ENCODE results near the gene GIPC1. TPM values are rescaled to one million over a fixed set of nuclear protein-coding genes. Genes with fewer than 3 reads are reported as not detected.

Gene GIPC1
- polyA plus RNA-seq, 1 of the 3 experiments (the other 2 are of a cell fraction) = 144 TPM

DNA sequence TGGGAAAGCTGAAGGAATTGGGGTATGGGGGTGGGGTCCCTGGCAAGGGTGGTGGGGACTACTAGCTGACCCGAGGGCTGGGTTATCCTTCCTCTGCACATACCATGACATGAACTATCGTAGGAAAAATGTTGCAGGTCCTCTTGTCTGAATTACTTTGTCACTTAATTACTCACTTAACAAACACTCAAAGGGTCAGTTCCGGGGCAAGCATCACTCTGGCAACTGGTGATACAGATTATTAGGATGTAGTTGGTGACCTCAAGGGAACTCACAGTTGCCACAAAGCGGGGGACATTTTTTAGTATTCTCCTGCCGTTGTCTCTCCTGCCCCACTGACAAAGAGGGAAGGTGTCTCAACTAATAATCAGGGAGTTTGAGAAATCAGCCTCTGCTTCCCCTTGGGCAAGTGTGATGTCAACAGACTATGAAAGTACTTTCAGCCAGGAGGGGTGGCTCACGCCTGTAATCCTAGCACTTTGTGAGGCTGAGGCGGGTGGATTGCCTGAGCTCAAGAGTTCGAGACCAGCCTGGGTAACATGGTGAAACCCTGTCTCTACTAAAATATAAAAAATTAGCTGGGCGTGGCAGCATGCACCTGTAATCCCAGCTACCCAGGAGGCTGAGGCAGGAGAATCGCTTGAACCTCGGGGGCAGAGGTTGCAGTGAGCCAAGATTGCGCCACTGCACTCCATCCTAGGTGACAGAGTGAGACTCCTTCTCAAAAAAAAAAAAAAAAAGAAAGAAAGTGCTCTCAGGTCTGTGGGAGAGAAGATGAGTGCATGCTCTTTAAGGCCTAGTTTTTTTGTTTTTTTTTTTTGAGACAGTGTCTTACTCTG lies 12.0 kb upstream of the GIPC1 start:
- Histone ChIP-seq H3K36me3 (replicated peaks in 1 of 2; ENCODE audit: control insufficient read depth in 1 of 2, insufficient read depth in 2 of 2, low read length in 1 of 2) (no peaks in the 10 kb centered on the region), H3F3A (replicated peaks; ENCODE audit: insufficient read depth) (peaks cover 49% of the 10 kb centered on the region), H3K4me1 (ENCODE audit: control insufficient read depth in 1 of 2, insufficient read depth in 2 of 2, low read depth in 1 of 2, low read length in 1 of 2) (0 out of 4 replicates have a peak, but pooled peaks cover 0 to 3% of the 10 kb centered on the region in 2 experiments), H3K9me3 (no peaks in the 10 kb centered on the region), H2AFZ (ENCODE audit: low read depth) (no peak overlapping the region), H3K27me3 (ENCODE audit: insufficient read depth) (no peaks in the 10 kb centered on the region), H3K4me2 (no peak overlapping the region), H3K9me2 (no peaks in the 10 kb centered on the region), H3K79me2 (ENCODE audit: insufficient read depth) (no peaks in the 10 kb centered on the region), H4K20me1 (ENCODE audit: insufficient read depth) (no peaks in the 10 kb centered on the region), H3K27ac (ENCODE audit: low read depth in 2 of 2, low read length in 1 of 2) (peak overlapping the region in 1 of 2 experiments; percentile 80; a peak in 2 of 4 replicates), H3K4me3 (ENCODE audit: low read depth in 2 of 2, low read length in 1 of 2) (no peak overlapping the region), H3K9ac (peak overlapping the region; percentile 12; the same call in 1 of the 2 replicates)
- 55% methylated on average over 10 of the region's 12 CpGs for WGBS (ENCODE audit: low lambda C conversion rate)
- CTCF ChIA-PET = interaction anchor here (1.2 to 4.3 kb wide), 2 partner anchors 9 kb away, joined by 3 to 30 read pairs; partner anchors contain the start of gene DNAJB1
- TF ChIP-seq, protein P1, sequence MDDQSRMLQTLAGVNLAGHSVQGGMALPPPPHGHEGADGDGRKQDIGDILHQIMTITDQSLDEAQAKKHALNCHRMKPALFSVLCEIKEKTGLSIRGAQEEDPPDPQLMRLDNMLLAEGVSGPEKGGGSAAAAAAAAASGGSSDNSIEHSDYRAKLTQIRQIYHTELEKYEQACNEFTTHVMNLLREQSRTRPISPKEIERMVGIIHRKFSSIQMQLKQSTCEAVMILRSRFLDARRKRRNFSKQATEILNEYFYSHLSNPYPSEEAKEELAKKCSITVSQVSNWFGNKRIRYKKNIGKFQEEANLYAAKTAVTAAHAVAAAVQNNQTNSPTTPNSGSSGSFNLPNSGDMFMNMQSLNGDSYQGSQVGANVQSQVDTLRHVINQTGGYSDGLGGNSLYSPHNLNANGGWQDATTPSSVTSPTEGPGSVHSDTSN (IDR thresholded peaks at IDR 0.05) = peak; percentile 53
- TF ChIP-seq RXRA (IDR thresholded peaks at IDR 0.05; ENCODE audit: borderline replicate concordance, low read depth) = peak; percentile 65; the same call in 1 of the 2 replicates
- no peak for TF ChIP-seq FOSL2 (IDR thresholded peaks at IDR 0.05; ENCODE audit: borderline replicate concordance, low read depth)
- TF ChIP-seq FOXJ3 (CRISPR knock-in tag; IDR thresholded peaks at IDR 0.05) = no peak
- TF ChIP-seq SIN3A (IDR thresholded peaks at IDR 0.05; ENCODE audit: borderline replicate concordance, low read depth, low read length) = no peak
- no peak for DNase-seq
- POLR2A ChIA-PET = no interaction called here

DNA sequence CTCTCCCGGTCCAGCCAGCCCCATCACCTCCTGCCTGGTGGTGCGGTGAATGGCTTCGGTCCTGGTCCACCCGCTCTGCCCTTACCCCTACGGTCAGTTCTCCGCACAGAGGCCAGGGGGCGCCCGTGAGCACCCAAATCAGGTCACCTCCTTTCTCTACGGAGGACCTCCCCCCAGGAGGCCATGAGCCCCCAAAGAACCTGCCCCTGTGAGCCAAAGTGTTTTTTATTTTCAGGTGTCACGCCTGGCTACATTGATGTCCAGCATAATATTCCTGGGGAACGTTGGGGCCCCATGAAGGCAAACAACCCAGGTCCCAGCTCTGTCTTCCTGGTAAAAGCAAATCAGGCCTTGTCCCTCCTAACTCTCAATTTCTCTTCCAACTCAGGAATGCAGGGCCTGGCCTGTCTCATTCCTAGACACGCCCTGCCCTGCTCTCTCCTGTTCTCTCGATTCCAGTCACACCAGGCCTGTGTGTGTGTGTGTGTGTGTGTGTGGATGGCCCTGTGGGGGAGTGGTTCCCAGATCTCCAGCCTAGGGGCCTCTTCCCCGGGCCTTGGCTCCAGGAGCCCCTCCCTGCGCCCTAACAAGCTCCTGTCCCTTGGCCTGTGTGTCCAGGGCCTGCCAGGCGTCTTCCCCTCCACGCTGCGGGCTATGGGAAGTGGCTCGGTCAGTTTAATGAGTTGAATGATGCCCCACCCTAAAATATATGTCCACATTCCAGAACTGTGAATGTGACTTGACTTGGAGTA lies 9.7 kb upstream of the GIPC1 start:
- peak overlapping the region in 1 of 2 experiments; percentile 23; a peak in 1 of 4 replicates for H3K4me3 ChIP-seq (ENCODE audit: low read depth in 2 of 2, low read length in 1 of 2)
- TF ChIP-seq MXI1 (IDR thresholded peaks at IDR 0.05; ENCODE audit: low read depth, low read length) = no peak
- TF ChIP-seq, protein P2, sequence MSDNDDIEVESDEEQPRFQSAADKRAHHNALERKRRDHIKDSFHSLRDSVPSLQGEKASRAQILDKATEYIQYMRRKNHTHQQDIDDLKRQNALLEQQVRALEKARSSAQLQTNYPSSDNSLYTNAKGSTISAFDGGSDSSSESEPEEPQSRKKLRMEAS (IDR thresholded peaks at IDR 0.05; ENCODE audit: low read depth) = no peak
- TF ChIP-seq FOXM1 (IDR thresholded peaks at IDR 0.05; ENCODE audit: low read depth) = no peak
- no peak for TF ChIP-seq RFX5 (IDR thresholded peaks at IDR 0.05; ENCODE audit: low read length)
- no peak for TF ChIP-seq EP300 (IDR thresholded peaks at IDR 0.05; ENCODE audit: borderline replicate concordance in 1 of 2, low read depth in 1 of 2, low read length in 1 of 2)
- TF ChIP-seq, protein P3, sequence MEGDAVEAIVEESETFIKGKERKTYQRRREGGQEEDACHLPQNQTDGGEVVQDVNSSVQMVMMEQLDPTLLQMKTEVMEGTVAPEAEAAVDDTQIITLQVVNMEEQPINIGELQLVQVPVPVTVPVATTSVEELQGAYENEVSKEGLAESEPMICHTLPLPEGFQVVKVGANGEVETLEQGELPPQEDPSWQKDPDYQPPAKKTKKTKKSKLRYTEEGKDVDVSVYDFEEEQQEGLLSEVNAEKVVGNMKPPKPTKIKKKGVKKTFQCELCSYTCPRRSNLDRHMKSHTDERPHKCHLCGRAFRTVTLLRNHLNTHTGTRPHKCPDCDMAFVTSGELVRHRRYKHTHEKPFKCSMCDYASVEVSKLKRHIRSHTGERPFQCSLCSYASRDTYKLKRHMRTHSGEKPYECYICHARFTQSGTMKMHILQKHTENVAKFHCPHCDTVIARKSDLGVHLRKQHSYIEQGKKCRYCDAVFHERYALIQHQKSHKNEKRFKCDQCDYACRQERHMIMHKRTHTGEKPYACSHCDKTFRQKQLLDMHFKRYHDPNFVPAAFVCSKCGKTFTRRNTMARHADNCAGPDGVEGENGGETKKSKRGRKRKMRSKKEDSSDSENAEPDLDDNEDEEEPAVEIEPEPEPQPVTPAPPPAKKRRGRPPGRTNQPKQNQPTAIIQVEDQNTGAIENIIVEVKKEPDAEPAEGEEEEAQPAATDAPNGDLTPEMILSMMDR (IDR thresholded peaks at IDR 0.05) = peak; percentile 78
- TF ChIP-seq, protein P4, sequence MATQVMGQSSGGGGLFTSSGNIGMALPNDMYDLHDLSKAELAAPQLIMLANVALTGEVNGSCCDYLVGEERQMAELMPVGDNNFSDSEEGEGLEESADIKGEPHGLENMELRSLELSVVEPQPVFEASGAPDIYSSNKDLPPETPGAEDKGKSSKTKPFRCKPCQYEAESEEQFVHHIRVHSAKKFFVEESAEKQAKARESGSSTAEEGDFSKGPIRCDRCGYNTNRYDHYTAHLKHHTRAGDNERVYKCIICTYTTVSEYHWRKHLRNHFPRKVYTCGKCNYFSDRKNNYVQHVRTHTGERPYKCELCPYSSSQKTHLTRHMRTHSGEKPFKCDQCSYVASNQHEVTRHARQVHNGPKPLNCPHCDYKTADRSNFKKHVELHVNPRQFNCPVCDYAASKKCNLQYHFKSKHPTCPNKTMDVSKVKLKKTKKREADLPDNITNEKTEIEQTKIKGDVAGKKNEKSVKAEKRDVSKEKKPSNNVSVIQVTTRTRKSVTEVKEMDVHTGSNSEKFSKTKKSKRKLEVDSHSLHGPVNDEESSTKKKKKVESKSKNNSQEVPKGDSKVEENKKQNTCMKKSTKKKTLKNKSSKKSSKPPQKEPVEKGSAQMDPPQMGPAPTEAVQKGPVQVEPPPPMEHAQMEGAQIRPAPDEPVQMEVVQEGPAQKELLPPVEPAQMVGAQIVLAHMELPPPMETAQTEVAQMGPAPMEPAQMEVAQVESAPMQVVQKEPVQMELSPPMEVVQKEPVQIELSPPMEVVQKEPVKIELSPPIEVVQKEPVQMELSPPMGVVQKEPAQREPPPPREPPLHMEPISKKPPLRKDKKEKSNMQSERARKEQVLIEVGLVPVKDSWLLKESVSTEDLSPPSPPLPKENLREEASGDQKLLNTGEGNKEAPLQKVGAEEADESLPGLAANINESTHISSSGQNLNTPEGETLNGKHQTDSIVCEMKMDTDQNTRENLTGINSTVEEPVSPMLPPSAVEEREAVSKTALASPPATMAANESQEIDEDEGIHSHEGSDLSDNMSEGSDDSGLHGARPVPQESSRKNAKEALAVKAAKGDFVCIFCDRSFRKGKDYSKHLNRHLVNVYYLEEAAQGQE (IDR thresholded peaks at IDR 0.05; ENCODE audit: low read depth, low read length) = no peak
- no peak for TF ChIP-seq MEF2A (IDR thresholded peaks at IDR 0.05; ENCODE audit: borderline replicate concordance, low read depth)
- TF ChIP-seq RAD21 (IDR thresholded peaks at IDR 0.05; ENCODE audit: low read length) = peak; percentile 20; the same call in 1 of the 2 replicates
- DNase-seq = peak; percentile 78
- H3F3A ChIP-seq (replicated peaks; ENCODE audit: insufficient read depth) = peaks cover 35% of the 10 kb centered on the region
- H3K9me2 ChIP-seq = no peaks in the 10 kb centered on the region
- H3K27me3 ChIP-seq (ENCODE audit: insufficient read depth) = no peaks in the 10 kb centered on the region
- peak overlapping the region; percentile 55 for H3K9ac ChIP-seq
- H3K27ac ChIP-seq (ENCODE audit: low read depth in 2 of 2, low read length in 1 of 2) = peak overlapping the region; percentile 29 to 80; a peak in 3 of 4 replicates
- no peaks in the 10 kb centered on the region for H3K9me3 ChIP-seq
- ChIA-PET CTCF (interaction anchor here (0.6 to 4.3 kb wide), 11 partner anchors 8 to 369 kb away, joined by 3 to 30 read pairs (median 3); partner anchors contain the start of genes DNAJB1 and GIPC1), POLR2A (interaction anchor here (1.1 kb wide), 1 partner anchor 13 kb away, joined by 3 read pairs; the partner anchor contains the start of gene DNAJB1)
- H3K4me1 ChIP-seq (ENCODE audit: control insufficient read depth in 1 of 2, insufficient read depth in 2 of 2, low read depth in 1 of 2, low read length in 1 of 2) = 0 out of 4 replicates have a peak, but pooled peaks cover 0 to 3% of the 10 kb centered on the region in 2 experiments
- 58% methylated on average over 17 of the region's 19 CpGs for WGBS (ENCODE audit: low lambda C conversion rate)
- peak overlapping the region; percentile 76; the same call in 1 of the 2 replicates for H2AFZ ChIP-seq (ENCODE audit: low read depth)
- H3K79me2 ChIP-seq (ENCODE audit: insufficient read depth) = no peaks in the 10 kb centered on the region
- H3K36me3 ChIP-seq (replicated peaks in 1 of 2; ENCODE audit: control insufficient read depth in 1 of 2, insufficient read depth in 2 of 2, low read length in 1 of 2) = no peaks in the 10 kb centered on the region
- no peaks in the 10 kb centered on the region for H4K20me1 ChIP-seq (ENCODE audit: insufficient read depth)
- H3K4me2 ChIP-seq = no peak overlapping the region
